ENCODE data around the gene CDC20B. TPM values are rescaled to one million over a fixed set of nuclear protein-coding genes. Genes with fewer than 3 reads are reported as not detected.

CDC20B gene
- total RNA-seq: not detected

GRCh38 chr5:55172937-55173686 lies at the start of gene CDC20B:
Gene CDC20B, minus strand, starts transcription at chr5:55173177. Its CDS starts 177 bp downstream, at chr5:55173000.
- no peak for TF ChIP-seq CTCF (IDR thresholded peaks at IDR 0.05; ENCODE audit: low read depth)

- no peak for TF ChIP-seq CTCF (IDR thresholded peaks at IDR 0.05; ENCODE audit: low read depth)
Observed at GRCh38 chr5:55222092-55222984, 49.4 kb upstream of the CDC20B start.

GRCh38 chr5:55220433-55221185 lies 47.6 kb upstream of the CDC20B start:
- TF ChIP-seq CTCF (IDR thresholded peaks at IDR 0.05; ENCODE audit: low read depth): no peak

- TF ChIP-seq CTCF (IDR thresholded peaks at IDR 0.05; ENCODE audit: low read depth): no peak
Observed at GRCh38 chr5:55219770-55220169, 46.8 kb upstream of the CDC20B start.

- no peak for TF ChIP-seq CTCF (IDR thresholded peaks at IDR 0.05; ENCODE audit: low read depth)
Observed at GRCh38 chr5:55218967-55219366, 46.0 kb upstream of the CDC20B start.

GRCh38 chr5:55211184-55211874 lies 38.4 kb upstream of the CDC20B start:
- no peak for TF ChIP-seq CTCF (IDR thresholded peaks at IDR 0.05; ENCODE audit: low read depth)
